Hepatic stellate cell (primary cell): Measurements from ENCODE around the gene SPEF1.
A peak's percentile ranks its signal among the peaks of the same experiment; 100 is the strongest.

ENCODE experiments used
- DNase-seq: peaks from one replicate; pipeline ENCODE4 v3.0.0; 2011; ENCODE audit warnings: low spot score

Gene SPEF1

DNA sequence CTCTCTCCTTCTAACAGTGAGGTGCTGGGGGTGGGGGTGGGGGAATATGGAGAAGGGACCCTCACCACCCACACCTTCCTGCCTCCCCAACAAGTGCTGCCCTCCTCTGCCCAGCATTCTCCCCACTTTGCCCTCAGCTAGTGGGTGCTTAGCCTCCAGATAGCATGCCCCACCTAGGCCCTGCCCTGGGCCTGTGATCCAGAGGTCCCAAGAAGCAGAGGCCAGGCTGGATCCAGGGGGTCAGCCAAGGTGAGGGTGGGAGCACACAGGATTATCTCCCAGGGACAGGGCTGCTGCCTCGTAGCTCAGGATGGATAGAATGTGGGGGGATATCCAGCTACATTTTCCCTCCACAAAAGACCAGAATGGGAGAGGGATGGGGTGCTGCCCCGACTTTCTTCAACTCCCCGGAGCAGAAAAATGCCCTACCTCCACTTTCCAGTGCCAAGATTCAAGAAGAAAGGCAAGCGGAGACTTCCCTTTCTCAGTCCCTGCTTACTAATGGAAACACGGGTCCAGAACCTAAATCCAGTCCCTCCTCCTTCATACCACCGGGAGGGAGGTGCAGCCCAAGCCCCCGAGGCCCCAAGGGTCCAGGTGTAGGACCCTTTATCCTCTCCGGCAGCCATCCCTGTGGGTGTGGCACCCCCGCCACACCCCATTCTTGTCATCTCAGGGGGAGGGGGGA is 14.7 kb downstream of the SPEF1 start:
- no peak for DNase-seq

DNA sequence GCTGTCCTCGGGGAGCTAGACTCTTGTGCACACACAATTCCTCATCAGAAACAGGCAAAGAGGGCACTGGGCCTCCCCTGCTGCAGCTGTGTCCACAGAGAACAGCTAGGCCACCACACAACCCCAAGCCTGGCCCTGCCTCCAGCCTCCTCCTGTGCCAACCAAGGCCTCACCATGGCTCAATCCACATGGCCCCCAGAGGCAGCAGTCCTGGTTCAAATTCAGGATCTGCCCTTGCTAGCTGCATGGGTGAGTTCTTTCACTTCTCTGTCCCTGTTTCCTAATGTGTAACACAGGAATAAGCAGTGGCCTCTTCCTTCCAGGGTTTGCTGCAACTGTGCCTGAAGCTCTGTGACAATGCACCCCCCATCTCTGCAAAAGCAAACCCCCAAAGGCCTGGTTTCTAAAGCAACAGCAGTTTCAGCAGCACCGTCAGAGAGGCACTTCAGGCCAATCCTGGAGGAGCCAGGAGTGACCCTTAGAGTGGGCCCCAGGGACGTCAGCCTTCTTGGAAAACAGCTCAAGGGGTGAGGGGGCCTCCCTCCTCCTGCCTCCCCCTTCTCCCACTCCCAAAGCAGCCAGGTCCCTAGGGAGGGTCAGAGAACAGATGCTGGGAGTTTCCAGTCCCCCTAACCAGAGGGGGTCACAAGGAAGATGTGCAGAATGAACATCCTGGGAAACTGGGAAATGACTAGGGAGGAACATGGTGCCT is 15.9 kb downstream of the SPEF1 start:
- no peak for DNase-seq

DNA sequence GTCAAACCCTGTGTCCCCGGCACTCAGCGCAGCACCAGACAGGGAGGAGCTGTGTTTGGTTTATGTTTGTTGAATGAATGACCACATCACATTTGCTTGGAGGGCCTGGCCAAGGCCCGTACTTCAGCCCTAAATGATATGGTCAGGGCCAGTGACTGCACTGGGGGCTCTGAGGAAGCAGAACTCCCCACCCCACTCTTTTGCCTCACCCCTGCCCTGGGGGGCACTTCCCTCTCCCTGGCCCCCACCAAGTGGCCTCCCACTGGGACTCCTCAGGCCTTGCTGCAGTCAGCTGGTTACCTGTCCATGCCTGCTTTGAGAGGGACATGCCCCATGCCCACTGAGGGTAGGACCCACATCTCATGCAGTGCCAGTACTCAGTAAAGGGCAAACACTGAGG is 16.6 kb downstream of the SPEF1 start:
- DNase-seq: no peak

DNA sequence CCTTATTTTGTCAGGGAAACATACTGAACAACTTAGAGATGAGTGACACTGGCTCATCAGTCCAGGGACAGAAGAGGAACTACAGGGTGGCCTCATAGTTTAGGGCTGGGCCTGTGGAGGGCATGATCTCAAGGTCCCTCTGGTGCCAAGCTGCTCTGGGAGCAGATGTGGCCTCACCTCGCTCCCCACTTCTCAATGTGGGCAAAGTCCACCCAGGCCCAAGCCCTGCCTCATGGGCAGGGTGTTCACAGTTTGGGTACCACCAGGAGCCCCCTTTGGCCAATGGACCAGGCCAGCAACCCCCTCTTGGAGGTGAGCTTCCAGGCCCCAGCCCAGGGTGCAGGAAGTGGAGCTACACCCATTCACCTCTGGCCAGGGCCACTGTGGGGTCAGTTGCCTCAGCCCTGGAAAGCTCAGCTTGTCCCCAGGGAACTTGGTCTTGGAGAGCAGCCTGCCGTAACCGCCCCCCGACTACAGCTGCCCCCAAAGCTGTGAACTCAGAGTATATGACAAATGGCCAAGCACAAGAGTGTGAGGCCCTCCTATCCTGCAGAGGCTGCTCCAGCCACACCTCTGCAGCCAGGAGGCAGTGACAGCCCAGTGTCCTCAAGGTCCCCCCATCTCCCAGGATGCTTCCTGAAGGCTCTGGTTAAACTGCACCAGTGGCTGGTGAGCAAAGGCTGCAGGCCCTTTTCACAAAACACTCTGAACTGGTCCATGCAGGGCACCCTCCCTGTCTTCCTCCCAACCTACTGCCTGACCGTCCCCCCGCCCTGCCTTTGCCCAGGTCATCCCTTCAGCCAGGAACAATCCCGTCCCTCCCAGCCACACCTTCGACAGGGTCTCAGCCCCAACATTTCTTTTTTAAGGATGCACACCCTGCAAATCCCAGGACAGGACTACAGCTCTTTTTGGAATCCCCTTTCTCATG is 17.3 kb downstream of the SPEF1 start:
- no peak for DNase-seq

DNA sequence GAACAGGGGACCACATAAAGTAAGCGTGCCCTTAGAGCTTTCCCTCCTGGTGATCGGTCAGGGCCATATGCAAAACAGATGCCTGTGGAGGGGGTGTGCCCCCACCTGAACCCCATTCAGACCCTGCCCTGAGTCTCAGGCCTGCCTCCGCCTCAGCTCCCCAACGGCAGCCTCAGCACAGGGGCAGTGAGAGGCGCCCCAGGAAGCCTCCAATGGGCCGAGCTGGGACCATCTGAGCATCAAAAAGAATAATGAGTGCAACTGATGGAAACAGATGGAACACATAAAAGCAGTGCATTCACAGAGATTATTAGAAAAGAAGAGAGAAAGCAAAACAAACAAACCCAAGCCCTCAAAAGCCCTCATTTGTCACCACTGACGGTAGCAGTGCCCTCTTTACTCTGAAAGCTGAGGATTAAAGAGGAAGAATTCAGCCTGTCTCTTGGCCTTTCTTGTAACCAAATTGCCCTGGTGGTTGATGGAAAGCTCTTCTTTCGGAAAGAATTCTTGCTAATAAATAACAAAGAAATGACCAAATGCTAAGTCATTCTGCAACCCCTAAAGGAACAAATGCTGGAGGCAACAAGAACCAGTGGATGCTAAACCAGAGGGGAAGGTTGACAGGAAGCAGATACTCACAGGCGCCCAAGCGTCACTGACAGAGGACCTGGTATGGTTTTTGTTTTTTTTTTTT is 20.4 kb downstream of the SPEF1 start:
- DNase-seq: no peak

DNA sequence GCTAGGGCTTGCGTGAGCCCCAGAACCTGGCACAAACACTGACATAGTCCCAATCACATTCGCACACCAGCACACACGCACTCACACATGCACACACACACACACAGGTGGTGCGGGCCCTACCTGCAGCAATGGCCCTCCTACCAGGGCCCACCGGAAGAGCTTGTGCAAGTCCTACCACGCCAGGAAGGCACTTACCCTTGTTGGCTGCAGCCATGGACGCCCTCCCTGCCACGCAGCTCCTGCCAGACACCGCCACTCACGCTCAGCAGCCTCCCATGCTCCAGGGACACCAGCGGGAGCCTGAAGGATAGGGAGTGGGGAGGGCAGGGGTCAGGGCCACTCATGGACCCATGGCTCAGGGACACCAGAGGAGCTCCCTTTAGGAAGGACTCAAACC is 21.4 kb downstream of the SPEF1 start:
- DNase-seq: no peak

DNA sequence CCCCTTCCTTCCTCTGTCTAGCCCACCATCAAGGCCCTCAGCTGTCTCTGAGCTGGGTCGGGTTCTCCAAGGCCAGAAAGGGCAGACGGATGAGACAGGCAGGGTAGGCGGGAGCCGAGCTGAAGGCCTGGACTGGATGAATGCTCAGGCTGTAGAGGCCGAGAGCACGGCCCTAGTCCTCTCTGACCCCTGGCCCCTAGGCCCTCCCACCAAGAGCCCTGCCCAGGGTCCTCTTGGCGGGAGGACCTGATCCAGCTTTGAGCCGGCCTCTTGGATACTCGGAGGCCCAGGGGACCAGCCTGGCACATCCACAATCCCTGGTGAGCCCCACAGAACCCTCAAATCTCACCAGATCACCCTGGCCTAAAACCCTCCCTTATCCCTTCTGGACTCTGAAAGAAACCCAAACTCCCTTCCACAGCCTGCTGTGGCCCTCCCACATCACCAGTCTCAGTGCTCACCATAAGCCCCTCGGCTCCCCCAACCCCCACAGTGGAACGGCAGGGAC is 21.9 kb downstream of the SPEF1 start:
- no peak for DNase-seq

DNA sequence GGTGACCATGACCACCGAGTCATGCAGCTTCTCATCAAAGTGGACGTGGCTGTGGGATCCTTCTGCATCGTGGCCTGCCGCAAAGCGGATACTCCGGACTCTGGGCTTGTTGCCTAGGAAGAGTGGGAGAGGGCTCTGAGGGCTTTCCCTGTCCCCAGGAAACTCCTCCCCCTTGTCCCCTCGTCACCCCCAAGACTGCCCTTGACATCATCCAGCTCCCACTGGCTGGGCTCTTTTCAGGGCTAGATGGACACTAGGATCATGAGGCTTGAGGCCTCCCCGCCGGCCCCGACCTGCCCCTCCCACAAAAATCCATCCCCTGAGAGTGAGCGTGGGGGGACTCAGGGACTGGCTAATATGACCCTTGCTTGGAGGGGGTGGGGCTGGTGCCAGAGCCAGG is 22.7 kb downstream of the SPEF1 start:
- DNase-seq: no peak

DNA sequence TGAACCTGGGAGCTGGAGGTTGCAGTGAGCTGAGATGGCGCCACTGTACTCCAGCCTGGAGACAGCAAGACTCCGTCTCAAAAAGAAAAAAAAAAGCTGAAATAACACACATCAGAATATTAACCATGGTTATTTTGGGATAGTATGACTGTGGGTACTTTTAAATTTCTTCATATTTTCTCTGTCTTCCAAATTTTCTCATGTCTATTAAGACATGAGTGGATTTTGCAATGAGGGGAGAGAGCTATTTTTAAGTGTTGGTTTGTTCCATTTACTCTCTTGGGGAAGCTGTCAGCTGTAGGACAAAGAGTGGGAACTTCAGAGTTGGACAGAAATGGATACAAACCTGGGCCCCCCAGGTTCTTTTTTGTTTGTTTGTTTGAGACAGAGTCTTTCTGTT is 24.0 kb downstream of the SPEF1 start:
- DNase-seq: no peak

DNA sequence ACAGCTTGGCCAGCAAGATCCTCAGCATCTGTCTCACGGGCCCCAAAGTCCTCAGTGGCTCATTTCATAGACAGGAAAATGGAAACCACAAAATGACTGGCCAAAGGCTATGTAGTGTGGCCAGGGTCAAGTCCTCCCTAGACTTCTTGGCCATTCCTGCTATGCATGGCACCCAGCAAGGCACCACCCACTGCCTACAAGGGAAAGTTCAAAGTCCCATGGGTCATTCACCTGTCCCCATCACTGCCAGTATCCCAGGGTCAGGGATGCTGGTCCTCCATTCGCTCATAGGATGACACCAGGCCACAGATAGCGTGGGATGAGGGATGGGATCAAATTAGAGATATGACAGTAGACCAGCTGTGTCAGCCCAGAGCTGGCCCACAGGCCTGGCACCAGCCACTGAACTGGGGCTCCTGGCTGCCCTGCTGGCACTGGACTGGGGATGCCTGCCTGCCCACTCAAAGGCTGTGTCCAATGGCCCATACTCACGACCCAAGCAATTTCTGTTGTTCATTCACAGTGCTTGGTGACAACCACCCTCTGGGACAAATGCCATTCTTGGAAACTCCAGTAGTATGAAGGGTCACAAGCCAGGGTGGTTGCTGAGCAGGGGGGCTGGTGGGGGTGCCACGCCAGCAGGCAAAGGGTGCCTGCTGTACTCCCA is 25.3 kb downstream of the SPEF1 start:
- no peak for DNase-seq

DNA sequence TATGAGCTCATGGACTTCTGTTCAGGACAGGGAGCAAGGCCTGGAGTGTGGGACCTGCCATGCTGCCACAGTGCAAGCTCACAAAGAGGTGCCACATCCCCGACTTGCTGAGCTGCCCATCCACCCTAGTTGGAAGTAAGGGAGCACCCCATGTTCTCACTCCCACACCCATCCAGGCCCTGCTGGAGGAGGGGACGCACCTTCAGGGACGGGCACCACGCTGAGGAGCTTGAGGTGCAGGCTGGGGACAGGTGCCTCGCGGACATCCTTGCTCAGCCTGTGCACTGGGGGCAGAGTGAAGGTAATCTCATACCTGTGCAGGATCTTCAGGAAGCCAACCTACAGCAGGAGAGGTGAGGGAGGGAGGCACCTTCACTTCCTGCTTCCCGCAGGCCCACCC is 26.0 kb downstream of the SPEF1 start:
- DNase-seq: no peak

DNA sequence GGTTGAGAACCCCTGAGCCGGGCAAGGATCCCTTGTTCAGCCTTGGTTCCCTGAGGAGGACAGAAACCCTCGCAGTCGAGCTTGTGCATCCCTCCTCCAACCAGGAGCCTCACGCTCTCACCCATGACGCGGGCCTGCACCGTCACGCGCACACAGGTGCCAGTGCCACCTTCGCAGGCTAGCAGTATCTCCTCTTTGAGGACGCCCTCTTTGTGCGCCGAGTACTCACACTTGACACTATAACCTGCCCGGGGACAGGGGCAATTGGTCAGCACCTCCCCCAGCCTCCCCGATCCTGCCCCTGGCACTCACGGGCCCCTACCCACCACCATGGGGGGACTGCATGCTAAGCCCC is 27.0 kb downstream of the SPEF1 start:
- no peak for DNase-seq

DNA sequence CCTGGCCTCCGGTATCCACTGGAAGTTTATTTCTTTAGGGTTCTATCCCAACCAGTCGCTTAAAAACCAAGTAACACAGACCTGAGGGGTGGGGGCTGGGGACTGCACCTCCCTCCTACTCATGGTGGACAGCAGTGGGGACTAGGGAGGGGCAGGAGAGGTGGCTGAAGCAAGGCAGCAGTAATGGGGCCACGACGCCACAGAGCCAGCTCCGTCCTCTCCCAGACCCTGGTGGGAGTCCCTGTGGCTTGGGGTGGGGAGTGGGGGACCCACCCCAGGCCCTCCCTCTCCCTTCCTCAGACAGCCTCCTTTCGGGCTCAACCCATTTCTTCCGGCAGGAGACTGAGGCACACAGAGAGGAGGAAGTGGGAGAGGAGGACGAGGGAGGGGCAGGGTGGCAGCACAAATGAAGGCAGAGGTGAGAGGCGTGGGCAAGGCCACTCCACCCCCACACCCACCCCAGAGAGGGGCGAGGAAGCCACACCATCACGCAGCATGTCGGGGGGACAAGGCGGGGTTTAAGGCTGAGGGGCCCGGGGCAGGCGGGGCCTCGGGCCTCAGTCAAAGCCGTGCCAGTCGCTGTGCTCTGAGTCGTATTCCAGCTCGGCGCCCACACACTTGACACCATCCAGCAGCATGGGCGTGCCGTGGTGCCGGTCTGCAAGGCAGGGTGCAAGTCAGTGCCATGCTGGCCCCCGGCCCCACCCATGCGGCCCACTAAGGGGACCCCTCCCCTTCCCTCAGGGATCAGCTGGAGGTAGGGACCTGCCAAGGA is 27.6 kb downstream of the SPEF1 start:
- no peak for DNase-seq

DNA sequence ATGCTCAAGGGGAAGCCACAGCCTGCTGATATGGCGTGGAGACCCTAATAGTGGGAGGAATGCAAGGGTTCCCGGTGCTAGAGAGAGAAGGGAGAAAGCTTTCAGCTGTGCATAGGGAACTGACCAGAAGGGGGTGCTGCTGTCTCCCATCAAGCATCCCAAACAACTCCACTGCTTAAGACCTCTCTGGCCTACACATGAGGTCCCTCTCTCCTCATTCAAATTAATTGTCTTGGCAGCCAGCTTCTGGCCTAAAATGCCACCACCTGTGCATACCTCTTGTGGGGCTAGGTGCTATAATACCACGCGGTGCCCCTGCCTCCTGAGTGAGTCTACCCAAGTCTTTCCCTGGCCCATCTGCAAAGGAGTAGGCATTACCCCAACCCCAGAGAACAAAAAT is 28.1 kb downstream of the SPEF1 start:
- peak; percentile 91 for DNase-seq

DNA sequence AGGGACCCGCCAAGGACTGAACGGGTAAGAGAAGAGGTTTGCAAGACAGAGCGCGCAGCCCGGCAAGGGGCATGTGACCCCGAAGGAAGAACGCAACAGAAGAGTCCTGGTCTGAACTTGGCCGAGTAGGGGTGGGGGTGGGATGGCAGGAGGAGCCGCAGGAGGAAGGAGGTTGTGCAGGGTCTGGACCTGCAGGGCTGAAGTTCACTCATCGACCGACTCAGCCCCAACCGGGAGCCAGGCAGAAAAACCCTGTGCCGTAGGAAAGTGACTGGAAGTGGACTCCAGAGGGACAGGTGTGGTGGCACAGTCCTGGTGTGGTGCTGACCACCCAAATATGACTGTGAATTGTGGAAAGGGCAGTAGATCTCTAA is 28.9 kb downstream of the SPEF1 start:
- peak; percentile 42 for DNase-seq

DNA sequence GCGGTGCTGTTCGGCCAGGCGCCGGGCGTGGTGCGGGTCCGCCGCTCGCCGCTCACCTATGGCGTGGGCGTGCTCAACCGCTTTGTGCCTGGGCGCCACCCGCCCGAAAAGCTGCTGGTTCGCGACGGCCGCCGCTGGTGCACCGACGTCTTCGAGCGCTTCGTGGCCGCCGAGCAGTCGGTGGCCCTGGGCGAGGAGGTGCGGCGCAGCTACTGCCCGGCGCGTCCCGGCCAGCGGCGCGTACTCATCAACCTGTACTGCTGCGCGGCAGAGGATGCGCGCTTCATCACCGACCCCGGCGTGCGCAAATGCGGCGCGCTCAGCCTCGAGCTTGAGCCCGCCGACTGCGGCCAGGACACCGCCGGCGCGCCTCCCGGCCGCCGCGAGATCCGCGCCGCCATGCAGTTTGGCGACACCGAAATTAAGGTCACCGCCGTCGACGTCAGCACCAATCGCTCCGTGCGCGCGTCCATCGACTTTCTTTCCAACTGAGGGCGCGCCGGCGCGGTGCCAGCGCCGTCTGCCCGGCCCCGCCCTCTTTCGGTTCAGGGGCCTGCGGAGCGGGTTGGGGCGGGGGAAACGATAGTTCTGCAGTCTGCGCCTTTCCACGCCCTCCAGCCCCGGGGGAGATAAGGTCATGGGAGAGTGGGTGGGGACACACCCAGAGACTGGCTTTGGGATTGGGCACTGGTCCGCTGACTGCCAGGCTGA is 29.4 kb downstream of the SPEF1 start:
- DNase-seq: peak; percentile 54

DNA sequence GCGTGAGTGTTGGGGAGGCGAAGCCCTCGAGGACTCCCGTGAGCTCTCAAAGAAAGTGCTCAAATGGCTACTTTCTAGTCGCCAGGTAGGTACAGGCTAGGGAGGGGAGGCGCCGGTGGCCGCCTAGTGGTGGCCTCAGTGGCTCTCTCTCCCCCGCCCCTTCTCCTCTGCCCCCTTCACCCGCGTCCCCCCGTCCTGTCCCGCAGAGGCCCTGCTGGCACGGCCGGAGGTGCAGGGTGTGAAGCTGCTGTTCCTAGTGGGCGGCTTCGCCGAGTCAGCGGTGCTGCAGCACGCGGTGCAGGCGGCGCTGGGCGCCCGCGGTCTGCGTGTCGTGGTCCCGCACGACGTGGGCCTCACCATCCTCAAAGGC is 30.0 kb downstream of the SPEF1 start:
- DNase-seq: no peak

DNA sequence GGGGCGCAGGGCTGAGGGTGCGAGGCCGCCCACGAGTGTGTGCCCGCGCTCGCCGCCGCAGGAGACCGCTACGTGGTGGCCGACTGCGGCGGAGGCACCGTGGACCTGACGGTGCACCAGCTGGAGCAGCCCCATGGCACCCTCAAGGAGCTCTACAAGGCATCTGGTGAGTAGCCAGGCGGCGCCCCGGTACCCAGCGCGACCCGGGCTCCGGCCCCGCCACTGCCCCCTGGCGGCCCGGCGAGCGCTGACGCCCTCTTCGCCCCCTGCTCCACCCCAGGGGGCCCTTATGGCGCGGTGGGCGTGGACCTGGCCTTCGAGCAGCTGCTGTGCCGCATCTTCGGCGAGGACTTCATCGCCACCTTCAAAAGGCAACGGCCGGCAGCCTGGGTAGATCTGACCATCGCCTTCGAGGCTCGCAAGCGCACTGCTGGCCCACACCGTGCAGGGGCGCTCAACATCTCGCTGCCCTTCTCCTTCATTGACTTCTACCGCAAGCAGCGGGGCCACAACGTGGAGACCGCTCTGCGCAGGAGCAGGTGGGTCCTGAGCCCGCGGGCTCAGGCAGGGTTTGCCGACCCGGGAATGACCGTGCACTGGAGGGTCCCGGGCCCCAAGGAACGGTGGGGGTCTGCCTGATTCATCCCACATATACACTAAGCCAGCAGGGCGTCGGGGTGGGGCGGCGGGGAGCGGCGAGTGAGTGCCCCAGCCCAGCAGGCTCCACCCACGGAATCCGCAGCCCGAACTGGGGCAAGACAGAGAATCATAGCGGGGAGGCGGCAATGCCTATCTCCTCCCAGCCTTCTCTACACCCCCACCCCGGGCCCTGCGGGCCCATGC is 31.3 kb downstream of the SPEF1 start:
- DNase-seq: peak; percentile 82

DNA sequence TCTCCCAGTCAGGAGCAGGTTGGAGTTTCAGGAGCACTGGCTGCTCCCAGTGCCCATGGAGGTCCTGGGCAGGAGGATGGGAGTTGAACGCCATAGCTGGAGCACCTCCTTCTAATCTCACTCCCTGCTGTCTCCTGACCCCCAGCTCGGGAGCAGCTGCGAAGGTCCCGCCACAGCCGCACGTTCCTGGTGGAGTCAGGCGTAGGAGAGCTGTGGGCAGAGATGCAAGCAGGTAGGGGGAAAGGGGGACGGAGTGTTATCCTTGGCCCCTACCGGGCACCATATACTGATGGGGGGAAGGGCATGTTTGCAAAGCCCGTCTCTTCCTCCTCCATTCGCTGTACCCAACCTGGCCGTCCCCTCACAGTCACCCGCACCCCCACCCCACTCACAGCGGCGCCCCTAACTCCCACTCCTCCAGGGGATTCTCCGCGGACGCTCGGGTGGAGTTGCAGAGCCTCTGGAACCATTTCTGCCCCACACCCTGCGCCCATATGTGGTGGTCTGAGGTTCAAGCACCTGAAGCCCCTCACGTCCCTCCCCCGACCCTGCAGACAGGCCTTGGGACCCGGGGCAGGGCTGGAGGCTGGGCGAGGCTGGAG is 32.1 kb downstream of the SPEF1 start:
- DNase-seq: no peak
